Stimulated activated CD8-positive, alpha-beta memory T cell treated with anti-CD3 and anti-CD28 coated beads, Interleukin-12 subunit alpha, Interleukin-12 subunit beta, amount 100 ng/mL, for 1 hour (primary cell): ENCODE results near the gene SAT2.
"Not testable (repeated sequence)": the region's sequence is repeated elsewhere in the genome, so short reads cannot be mapped to it uniquely, and the experiment has no call there.

Source experiments
- DNase-seq: peaks from one replicate; pipeline ENCODE4 v3.0.0-alpha.2; 2020; ENCODE audit warnings: low read depth

Gene SAT2

GRCh38 chr17:7633093-7633492 lies 5.5 kb upstream of the SAT2 start:
- no peak for DNase-seq

GRCh38 chr17:7632492-7632894 lies 4.9 kb upstream of the SAT2 start:
- no peak for DNase-seq

- no peak for DNase-seq
These were observed 4.1 kb upstream of the SAT2 start for GRCh38 chr17:7631398-7632380.

GRCh38 chr17:7629939-7630571 lies 2.4 kb upstream of the SAT2 start, which contains the start of gene SHBG:
Gene SHBG, plus strand, starts transcription at chr17:7630135. Its CDS starts 38 bp downstream, at chr17:7630173.
- DNase-seq, result no peak

- no peak for DNase-seq
These were observed 718 bp downstream of the SAT2 start for GRCh38 chr17:7626956-7627249.

GRCh38 chr17:7626307-7626706 lies 1.3 kb downstream of the SAT2 start:
- no peak for DNase-seq

GRCh38 chr17:7625749-7626148 lies 1.9 kb downstream of the SAT2 start:
- DNase-seq, result not testable (repeated sequence)

- no peak for DNase-seq
These were observed 4.0 kb downstream of the SAT2 start for GRCh38 chr17:7623661-7624060.

- no peak for DNase-seq
These were observed 6.8 kb downstream of the SAT2 start for GRCh38 chr17:7620835-7621234.

- DNase-seq, result no peak
These were observed 9.0 kb downstream of the SAT2 start for GRCh38 chr17:7618608-7619007.

GRCh38 chr17:7615265-7615747 lies 12.3 kb downstream of the SAT2 start:
- no peak for DNase-seq

GRCh38 chr17:7614425-7615264 lies 13.0 kb downstream of the SAT2 start, which contains the start of gene FXR2:
Gene FXR2, minus strand, starts transcription at chr17:7614897. Its CDS starts 365 bp downstream, at chr17:7614532.
- peak; percentile 96 for DNase-seq

GRCh38 chr17:7613769-7614424 lies 13.7 kb downstream of the SAT2 start:
- DNase-seq, result no peak

- no peak for DNase-seq
These were observed 15.4 kb downstream of the SAT2 start for GRCh38 chr17:7612294-7612640.

- no peak for DNase-seq
These were observed 15.9 kb downstream of the SAT2 start for GRCh38 chr17:7611635-7612293.

- DNase-seq, result no peak
These were observed 17.0 kb downstream of the SAT2 start for GRCh38 chr17:7610641-7611040.

GRCh38 chr17:7606280-7606679 lies 21.3 kb downstream of the SAT2 start:
- DNase-seq, result no peak

- DNase-seq, result not testable (repeated sequence)
These were observed 30.1 kb downstream of the SAT2 start for GRCh38 chr17:7597561-7597960.

GRCh38 chr17:7593296-7593695 lies 34.3 kb downstream of the SAT2 start:
- DNase-seq, result no peak

- DNase-seq, result no peak
These were observed 35.1 kb downstream of the SAT2 start for GRCh38 chr17:7592422-7593021.

- no peak for DNase-seq
These were observed 36.0 kb downstream of the SAT2 start for GRCh38 chr17:7591596-7591995.
